CD8-positive, alpha-beta memory T cell (primary cell): Measurements from ENCODE around the gene CSNK1G2. TPM values are rescaled to one million over a fixed set of nuclear protein-coding genes. Genes with fewer than 3 reads are reported as not detected.

Experiments used
- CTCF ChIA-PET: fragments of 350-600 bp; sonication (Branson Sonifier 250); formaldehyde crosslinking; loops from one replicate; lab custom pipeline; 2021; ENCODE audit warnings: antibody characterized with exemption; lab: Charles Lee
- POLR2A ChIA-PET: fragments of 350-600 bp; sonication (Branson Sonifier 250); formaldehyde crosslinking; loops from one replicate; lab custom pipeline; 2021; ENCODE audit warnings: antibody characterized with exemption; lab: Charles Lee
- DNase-seq, 5 donors: peaks; one replicate each; pipeline versions ENCODE4 v3.0.0 to v3.0.0-alpha.2; 2020 to 2022; ENCODE audit warnings: mixed read lengths in 1 of 5
- H3K27ac ChIP-seq: one replicate; pipeline ENCODE4 v1.7.0; 2013; ENCODE audit warnings: low read depth, mild to moderate bottlenecking, low read length, moderate library complexity
- H3K27me3 ChIP-seq: 2 replicates; pipeline ENCODE4 v1.7.0; 2013; ENCODE audit warnings: low read length, mild to moderate bottlenecking; ENCODE audit not compliant: insufficient read depth, poor library complexity, severe bottlenecking
- H3K36me3 ChIP-seq: 2 replicates; pipeline ENCODE4 v1.7.0; 2013; ENCODE audit warnings: mild to moderate bottlenecking, low read length, moderate library complexity; ENCODE audit not compliant: insufficient read depth
- H3K4me1 ChIP-seq: 2 replicates; pipeline ENCODE4 v1.7.0; 2013; ENCODE audit warnings: mild to moderate bottlenecking, low read length, moderate library complexity; ENCODE audit not compliant: insufficient read depth
- H3K4me3 ChIP-seq: 2 replicates; pipeline ENCODE4 v1.7.0; 2013; ENCODE audit warnings: mild to moderate bottlenecking, low read length
- H3K9me3 ChIP-seq: 2 replicates; pipeline ENCODE4 v1.7.0; 2013; ENCODE audit warnings: mild to moderate bottlenecking, low read length
- H3K27ac Mint-ChIP-seq, 8 donors: one replicate each; pipeline ENCODE4 v1.8.0; 2020 to 2021; ENCODE audit warnings: mixed read lengths in 8 of 8, mild to moderate bottlenecking in 6 of 8, inconsistent platforms in 3 of 8, moderate library complexity in 3 of 8
- H3K27me3 Mint-ChIP-seq, 2 donors: one replicate each; pipeline ENCODE4 v1.8.0; 2020 to 2021; ENCODE audit warnings: mixed read lengths in 2 of 2, mild to moderate bottlenecking in 1 of 2, moderate library complexity in 1 of 2
- H3K36me3 Mint-ChIP-seq, 3 donors: one replicate each; pipeline ENCODE4 v1.8.0; 2020 to 2021; ENCODE audit warnings: mixed read lengths in 3 of 3, inconsistent platforms in 1 of 3, mild to moderate bottlenecking in 1 of 3
- H3K4me1 Mint-ChIP-seq, 3 donors: one replicate each; pipeline ENCODE4 v1.8.0; 2020 to 2021; ENCODE audit warnings: mixed read lengths in 3 of 3, inconsistent platforms in 1 of 3, mild to moderate bottlenecking in 1 of 3
- H3K4me3 Mint-ChIP-seq, 7 donors: one replicate each; pipeline ENCODE4 v1.8.0; 2020 to 2021; ENCODE audit warnings: mixed read lengths in 7 of 7, mild to moderate bottlenecking in 6 of 7, moderate library complexity in 4 of 7, inconsistent platforms in 2 of 7
- H3K9me3 Mint-ChIP-seq, 5 donors: one replicate each; pipeline ENCODE4 v1.8.0; 2020 to 2022; ENCODE audit warnings: mixed read lengths in 5 of 5, mild to moderate bottlenecking in 3 of 5, moderate library complexity in 2 of 5, inconsistent platforms in 1 of 5
- polyA plus RNA-seq: library from polyadenylated mRNA; unstranded; fragments of 300-500 nt; fragmentation: Illumina TruSeq; gene quantifications from one replicate; pipeline ENCODE4 v1.2.3, GENCODE V29; 2021
- total RNA-seq, 2 experiments: library from RNA; stranded (reverse); gene quantifications; one replicate each; pipeline ENCODE4 v1.2.3, GENCODE V29; 2021

The CSNK1G2 gene
- total and polyA plus RNA-seq, 3 experiments from 2014 or later = 58.2 to 63.5 (median 62.1) TPM

DNA sequence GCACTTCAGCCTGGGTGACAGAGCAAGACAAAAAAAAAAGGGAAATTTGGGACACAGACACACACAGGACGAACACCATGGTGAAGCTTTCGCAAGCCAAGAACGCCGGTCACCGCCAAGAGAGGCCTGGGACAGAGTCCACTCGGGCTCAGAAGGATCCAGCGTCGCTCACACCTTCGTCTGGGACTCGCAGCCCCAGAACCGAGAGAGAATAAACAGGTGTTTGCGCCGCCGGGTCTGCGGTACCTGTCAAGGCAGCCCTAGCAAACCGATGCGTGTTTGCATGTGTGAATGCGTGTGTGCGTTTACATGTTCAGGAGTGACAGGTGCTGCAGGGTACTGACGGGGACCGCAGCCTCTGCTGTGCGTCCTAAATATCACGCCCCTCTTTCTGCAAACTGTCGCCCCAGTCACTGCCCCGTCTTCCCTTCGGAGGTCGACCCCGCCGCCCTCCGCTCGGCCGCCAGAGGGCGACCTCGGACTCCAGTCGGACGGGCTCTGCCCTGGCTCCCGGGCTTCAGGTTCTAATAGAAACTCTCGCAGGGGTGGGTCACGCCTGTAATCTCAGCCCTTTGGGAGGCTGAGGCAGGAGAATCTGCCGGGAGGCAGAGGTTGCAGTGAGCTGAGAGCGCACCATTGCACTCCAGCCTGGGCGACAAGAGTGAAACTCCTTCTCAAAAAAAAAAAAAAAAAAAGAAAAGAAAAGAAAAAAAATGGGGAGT is 11.8 kb upstream of the CSNK1G2 start:
- peak overlapping the region in 4 of 8 donors; percentile 52 to 98 (median 87) for H3K27ac Mint-ChIP-seq
- Histone ChIP-seq H3K4me3 (peak overlapping the region; percentile 45), H3K9me3 (no peaks in the 10 kb centered on the region), H3K27ac (no peak overlapping the region), H3K27me3 (no peaks in the 10 kb centered on the region), H3K36me3 (no peaks in the 10 kb centered on the region), H3K4me1 (peaks cover 20% of the 10 kb centered on the region)
- H3K4me3 Mint-ChIP-seq = peak overlapping the region; percentile 66 to 93 (median 74)
- peak; percentile 74 to 85 (median 75) for DNase-seq
- H3K4me1 Mint-ChIP-seq = peaks cover 15 to 28% (median 18%) of the 10 kb centered on the region in 3 donors
- peaks cover 0 to 4% of the 10 kb centered on the region in 2 donors for H3K27me3 Mint-ChIP-seq
- H3K36me3 Mint-ChIP-seq = peaks cover 0 to 5% (median 0%) of the 10 kb centered on the region in 3 donors
- POLR2A ChIA-PET = interaction anchor here (0.6 to 1.1 kb wide), 3 partner anchors 108 to 134 kb away, joined by 3 read pairs; no protein-coding TSS in a partner anchor
- H3K9me3 Mint-ChIP-seq = no peaks in the 10 kb centered on the region
- CTCF ChIA-PET = interaction anchor here (0.6 to 4.0 kb wide), 20 partner anchors 10 to 1257 kb away, joined by 3 to 18 read pairs (median 3); no protein-coding TSS in a partner anchor

DNA sequence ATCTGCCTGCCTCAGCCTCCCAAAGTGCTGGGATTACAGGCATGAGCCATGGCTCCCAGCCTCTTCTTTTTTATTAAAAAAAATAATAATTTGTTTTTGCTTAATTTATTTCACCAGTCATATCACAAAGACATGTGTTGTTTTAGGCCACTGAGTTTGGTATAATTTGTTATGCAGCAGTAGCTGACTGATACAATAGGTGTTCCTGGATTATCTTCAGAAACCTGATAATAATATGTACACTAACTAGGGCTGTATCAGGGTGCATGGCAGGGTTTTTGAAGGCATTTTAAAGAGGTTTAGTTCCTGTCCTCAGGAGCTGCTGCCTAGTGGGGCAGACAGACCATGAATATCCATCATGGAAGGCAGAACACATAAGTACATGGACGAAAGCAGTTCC is 9.5 kb upstream of the CSNK1G2 start:
- Histone ChIP-seq H3K27ac (no peak overlapping the region), H3K4me3 (no peak overlapping the region), H3K27me3 (no peaks in the 10 kb centered on the region), H3K36me3 (no peaks in the 10 kb centered on the region), H3K4me1 (peaks cover 20% of the 10 kb centered on the region), H3K9me3 (no peaks in the 10 kb centered on the region)
- no peaks in the 10 kb centered on the region for H3K9me3 Mint-ChIP-seq
- ChIA-PET CTCF (interaction anchor here (1.7 kb wide), 1 partner anchor 121 kb away, joined by 3 read pairs; no protein-coding TSS in a partner anchor), POLR2A (no interaction called here)
- peaks cover 20 to 31% (median 25%) of the 10 kb centered on the region in 3 donors for H3K4me1 Mint-ChIP-seq
- DNase-seq = no peak
- H3K27me3 Mint-ChIP-seq = peaks cover 0 to 4% of the 10 kb centered on the region in 2 donors
- peak overlapping the region in 1 of 8 donors; percentile 85 for H3K27ac Mint-ChIP-seq
- H3K4me3 Mint-ChIP-seq = no peak overlapping the region
- H3K36me3 Mint-ChIP-seq = peaks cover 0 to 1% (median 0%) of the 10 kb centered on the region in 3 donors

DNA sequence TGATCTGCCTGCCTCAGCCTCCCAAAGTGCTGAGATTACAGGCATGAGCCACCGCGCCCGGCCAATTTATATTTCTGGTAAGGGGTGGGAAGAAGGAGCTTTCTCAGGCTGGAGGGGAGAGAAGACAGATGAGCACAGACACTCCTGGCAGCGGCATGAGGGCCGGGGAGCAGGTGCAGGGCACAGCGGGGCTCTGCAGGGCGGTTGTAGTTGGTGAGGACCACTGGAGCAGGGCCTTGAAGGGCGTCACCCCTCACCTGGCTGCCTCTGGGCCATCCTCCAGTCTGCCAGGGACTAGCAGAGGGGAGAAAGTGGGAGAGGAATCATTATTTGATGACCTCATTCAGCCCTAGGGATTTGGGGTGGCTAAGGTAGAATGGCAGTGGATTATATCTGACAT is 8.6 kb upstream of the CSNK1G2 start:
- H3K36me3 ChIP-seq = no peaks in the 10 kb centered on the region
- ChIA-PET CTCF (no interaction called here), POLR2A (interaction anchor here (0.6 kb wide), 1 partner anchor 81 kb away, joined by 4 read pairs; no protein-coding TSS in a partner anchor)
- H3K4me1 ChIP-seq = peaks cover 20% of the 10 kb centered on the region
- no peak overlapping the region for H3K4me3 ChIP-seq
- DNase-seq = no peak
- Mint-ChIP-seq H3K36me3 (peaks cover 0 to 3% (median 0%) of the 10 kb centered on the region in 3 donors), H3K4me1 (peaks cover 21 to 31% (median 24%) of the 10 kb centered on the region in 3 donors), H3K4me3 (no peak overlapping the region), H3K27me3 (peaks cover 0 to 4% of the 10 kb centered on the region in 2 donors), H3K27ac (peak overlapping the region in 1 of 8 donors; percentile 88), H3K9me3 (no peaks in the 10 kb centered on the region)
- no peaks in the 10 kb centered on the region for H3K27me3 ChIP-seq
- no peak overlapping the region for H3K27ac ChIP-seq
- H3K9me3 ChIP-seq = no peaks in the 10 kb centered on the region

DNA sequence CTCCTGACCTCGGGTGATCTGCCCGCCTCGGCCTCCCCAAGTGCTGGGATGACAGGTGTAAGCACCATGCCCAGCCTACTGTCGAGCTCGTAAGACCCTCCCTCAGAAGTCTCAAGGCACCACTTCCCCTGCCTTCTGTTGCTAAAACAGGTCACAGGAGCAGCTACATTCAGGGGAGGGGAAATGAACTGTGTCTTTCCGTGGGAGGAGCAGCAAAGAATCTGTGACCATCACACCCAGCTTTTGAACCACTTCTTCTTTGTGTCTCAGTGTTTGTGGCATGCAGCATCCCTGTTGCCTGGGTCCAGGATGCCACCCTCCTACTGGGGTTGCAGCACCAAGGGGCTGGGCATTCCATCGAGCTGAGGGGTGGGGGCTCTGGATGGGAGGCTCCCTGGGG is 7.7 kb upstream of the CSNK1G2 start:
- Mint-ChIP-seq H3K27ac (peak overlapping the region in 1 of 8 donors; percentile 47), H3K9me3 (no peaks in the 10 kb centered on the region), H3K36me3 (peaks cover 0 to 3% (median 0%) of the 10 kb centered on the region in 3 donors), H3K27me3 (peaks cover 0 to 4% of the 10 kb centered on the region in 2 donors), H3K4me3 (no peak overlapping the region), H3K4me1 (peaks cover 15 to 31% (median 15%) of the 10 kb centered on the region in 3 donors)
- Histone ChIP-seq H3K9me3 (no peaks in the 10 kb centered on the region), H3K27me3 (no peaks in the 10 kb centered on the region), H3K4me1 (peaks cover 14% of the 10 kb centered on the region), H3K27ac (no peak overlapping the region), H3K36me3 (no peaks in the 10 kb centered on the region), H3K4me3 (no peak overlapping the region)
- DNase-seq = no peak
- CTCF ChIA-PET = no interaction called here
- POLR2A ChIA-PET = no interaction called here

DNA sequence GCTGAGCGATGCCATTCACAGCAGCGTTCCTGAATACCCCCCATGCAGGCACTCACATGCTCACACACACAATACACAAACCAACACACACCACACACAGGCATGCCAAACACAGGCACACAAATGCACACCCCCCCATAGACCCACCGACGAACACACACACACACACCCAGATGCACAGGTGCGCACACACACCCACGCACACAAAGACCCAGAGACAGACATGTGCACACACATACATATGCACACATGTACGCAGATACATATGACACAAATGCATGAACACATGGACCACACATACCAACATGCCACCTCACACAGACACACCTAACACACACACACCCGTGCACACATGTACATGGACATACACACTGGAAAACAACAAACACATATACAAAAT is 7.0 kb upstream of the CSNK1G2 start:
- H3K27me3 Mint-ChIP-seq = peaks cover 0 to 4% of the 10 kb centered on the region in 2 donors
- Histone ChIP-seq H3K27me3 (no peaks in the 10 kb centered on the region), H3K27ac (no peak overlapping the region), H3K36me3 (no peaks in the 10 kb centered on the region), H3K9me3 (no peaks in the 10 kb centered on the region), H3K4me3 (no peak overlapping the region), H3K4me1 (peaks cover 13% of the 10 kb centered on the region)
- H3K4me3 Mint-ChIP-seq = peak overlapping the region in 1 of 7 donors; percentile 35
- DNase-seq = no peak
- CTCF ChIA-PET = no interaction called here
- peak overlapping the region in 5 of 8 donors; percentile 23 to 73 (median 38) for H3K27ac Mint-ChIP-seq
- H3K4me1 Mint-ChIP-seq = peaks cover 13 to 30% (median 14%) of the 10 kb centered on the region in 3 donors
- peaks cover 0 to 3% (median 0%) of the 10 kb centered on the region in 3 donors for H3K36me3 Mint-ChIP-seq
- POLR2A ChIA-PET = no interaction called here
- H3K9me3 Mint-ChIP-seq = no peaks in the 10 kb centered on the region

DNA sequence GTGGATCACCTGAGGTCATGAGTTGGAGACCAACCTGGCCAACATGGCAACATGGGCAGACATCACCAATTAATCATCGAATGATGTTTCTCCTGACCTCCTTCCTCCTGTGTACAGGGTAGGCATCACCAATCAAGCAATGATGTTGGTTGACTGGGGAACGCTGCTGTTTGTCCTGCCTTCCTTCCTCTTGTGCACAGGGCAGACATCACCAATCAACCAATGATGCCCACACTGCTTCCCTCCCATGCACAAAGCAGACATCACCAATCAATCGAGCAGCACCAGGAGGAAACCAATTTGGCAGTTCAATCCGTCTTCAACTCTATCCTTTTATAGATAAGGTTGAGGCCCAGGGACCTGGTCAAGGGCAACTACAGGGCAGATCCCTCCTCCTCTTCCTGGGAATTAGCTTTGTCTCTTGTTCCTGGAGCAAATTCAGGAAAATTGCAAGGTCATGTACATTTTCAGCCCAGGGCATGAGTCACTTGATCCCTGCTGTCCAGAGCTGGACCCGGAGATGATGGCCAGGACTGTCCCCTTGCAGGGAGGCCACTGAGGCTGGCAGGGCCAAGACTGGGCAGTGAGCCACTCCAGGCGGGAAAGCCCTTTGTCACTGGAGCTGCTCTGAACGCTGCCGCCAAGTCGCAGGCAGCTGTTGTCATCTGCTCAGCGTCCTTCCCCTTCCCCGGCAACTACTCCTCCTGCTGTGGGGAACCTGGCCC is 5.3 kb upstream of the CSNK1G2 start:
- POLR2A ChIA-PET = no interaction called here
- H3K27ac Mint-ChIP-seq = peak overlapping the region in 5 of 8 donors; percentile 10 to 79 (median 26)
- peaks cover 13% of the 10 kb centered on the region for H3K4me1 ChIP-seq

DNA sequence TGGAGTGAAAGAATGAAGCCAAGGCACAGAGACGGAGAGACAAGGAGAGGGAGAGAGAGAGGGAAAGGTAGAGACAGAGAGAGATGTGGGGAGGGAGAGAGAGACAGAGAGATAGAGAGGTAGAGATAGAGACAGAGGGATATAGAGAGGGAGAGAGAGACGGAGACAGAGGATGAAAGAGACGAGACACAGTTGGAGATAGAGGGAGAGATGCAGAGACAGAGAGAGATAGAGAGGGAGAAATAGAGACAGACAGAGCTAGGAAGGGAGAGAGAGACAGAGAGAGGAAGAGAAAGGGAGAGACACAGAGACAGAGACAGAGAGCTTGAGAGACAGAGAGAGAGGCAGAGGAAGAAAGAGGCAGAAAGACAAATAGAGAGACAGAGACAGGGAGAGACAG is 4.5 kb upstream of the CSNK1G2 start:
- ChIA-PET CTCF (interaction anchor here (0.7 to 1.1 kb wide), 3 partner anchors 10 to 72 kb away, joined by 3 to 4 read pairs (median 3); no protein-coding TSS in a partner anchor), POLR2A (no interaction called here)
- Histone ChIP-seq H3K9me3 (no peaks in the 10 kb centered on the region), H3K36me3 (no peaks in the 10 kb centered on the region), H3K27ac (no peak overlapping the region), H3K4me1 (peaks cover 13% of the 10 kb centered on the region), H3K27me3 (no peaks in the 10 kb centered on the region), H3K4me3 (no peak overlapping the region)
- no peak for DNase-seq
- H3K9me3 Mint-ChIP-seq = peaks cover 0 to 2% (median 0%) of the 10 kb centered on the region in 5 donors
- H3K4me1 Mint-ChIP-seq = peaks cover 19 to 32% (median 20%) of the 10 kb centered on the region in 3 donors
- peak overlapping the region in 1 of 7 donors; percentile 76 for H3K4me3 Mint-ChIP-seq
- peaks cover 0 to 14% of the 10 kb centered on the region in 2 donors for H3K27me3 Mint-ChIP-seq
- H3K36me3 Mint-ChIP-seq = peaks cover 0 to 3% (median 3%) of the 10 kb centered on the region in 3 donors
- peak overlapping the region in 7 of 8 donors; percentile 54 to 94 (median 81) for H3K27ac Mint-ChIP-seq

More for the DNA sequence above, 5.3 kb upstream of the CSNK1G2 start:
- no peak for DNase-seq
- Mint-ChIP-seq H3K27me3 (peaks cover 0 to 14% of the 10 kb centered on the region in 2 donors), H3K36me3 (peaks cover 0 to 3% (median 3%) of the 10 kb centered on the region in 3 donors), H3K4me1 (peaks cover 19 to 32% (median 20%) of the 10 kb centered on the region in 3 donors), H3K4me3 (peak overlapping the region in 1 of 7 donors; percentile 32), H3K9me3 (peaks cover 0 to 2% (median 0%) of the 10 kb centered on the region in 5 donors)
- Histone ChIP-seq H3K9me3 (no peaks in the 10 kb centered on the region), H3K36me3 (no peaks in the 10 kb centered on the region), H3K27me3 (no peaks in the 10 kb centered on the region), H3K27ac (no peak overlapping the region), H3K4me3 (no peak overlapping the region)
- CTCF ChIA-PET = interaction anchor here (0.7 to 1.1 kb wide), 3 partner anchors 11 to 71 kb away, joined by 3 to 4 read pairs (median 3); no protein-coding TSS in a partner anchor
